Heart left ventricle (tissue), 13 donors: Measurements from ENCODE around the gene CD164.

ENCODE experiments used
- CTCF ChIP-seq, 12 donors: fragments of 200-600 bp; sonication (generic) in 4 of 12; IDR thresholded peaks; one replicate each; pipeline versions ENCODE4 v1.5.0 to v1.8.0; 2018 to 2022; ENCODE audit warnings: antibody characterized with exemption in 12 of 12, mild to moderate bottlenecking in 5 of 12
- POLR2A ChIP-seq, 2 donors: fragments of 450-650 bp; IDR thresholded peaks; one replicate each; pipeline ENCODE4 v1.6.1; 2017; ENCODE audit warnings: antibody characterized with exemption in 2 of 2, mild to moderate bottlenecking in 2 of 2, moderate library complexity in 2 of 2
- donor health status: ischemic (EF 13 %, LVEDD 7.1; RV severe dilation, severe dysfunction).
- donor health status: DM: no; HTN: yes; CAD: no.
- donor health status: DM: no; HTN: no; CAD: no.
- donor health status: ischemic (EF 25% LVEDD 6.9; RV normal size, moderate dysfunction).
- donor health status: ischemic (EF 25% LVEDD 5.7; RV mildly dilated, moderate dysfunction).
- donor health status: ischemic (EF 35%, LVEDD 5.7; RV mildly dilated, moderate dysfunction).
- donor health status: nonischemic (EF 11% LVEDD 7.7; RV severe dilation, severe dysfunction).
- donor health status: DM: yes; HTN: yes; CAD: no.
- donor health status: PGD.
- donor health status: ischemic (EF 29% LVEDD 5.4; RV normal size, mild dysfunction).
- donor health status: nonischemic (EF 23%, LVEDD 6.1; RV moderate dilation, normal function).

GRCh38 chr6:109358204-109358603 is 24.1 kb downstream of the CD164 start:
- TF ChIP-seq CTCF (IDR thresholded peaks at IDR 0.05) (no peak), POLR2A (IDR thresholded peaks at IDR 0.05) (no peak)
